Thyroid gland (tissue), 4 donors: ENCODE data around the gene ARFGEF3.

Experiments used
- POLR2A ChIP-seq, 2 donors: fragments of 450-650 bp; IDR thresholded peaks; one replicate each; pipeline ENCODE4 v1.6.1; 2017; ENCODE audit warnings: antibody characterized with exemption in 2 of 2, mild to moderate bottlenecking in 2 of 2, moderate library complexity in 1 of 2
- TF ChIP-seq, protein P1 (sequence below), 6 experiments: fragments of 200-600 bp in 3 of 6; fragments of 450-650 bp in 3 of 6; sonication (generic) in 3 of 6; IDR thresholded peaks; one replicate each; pipeline ENCODE4 v1.5.1; 2016 to 2019; ENCODE audit warnings: antibody characterized with exemption in 6 of 6, mild to moderate bottlenecking in 2 of 6, inconsistent platforms in 1 of 6, moderate library complexity in 1 of 6

DNA sequence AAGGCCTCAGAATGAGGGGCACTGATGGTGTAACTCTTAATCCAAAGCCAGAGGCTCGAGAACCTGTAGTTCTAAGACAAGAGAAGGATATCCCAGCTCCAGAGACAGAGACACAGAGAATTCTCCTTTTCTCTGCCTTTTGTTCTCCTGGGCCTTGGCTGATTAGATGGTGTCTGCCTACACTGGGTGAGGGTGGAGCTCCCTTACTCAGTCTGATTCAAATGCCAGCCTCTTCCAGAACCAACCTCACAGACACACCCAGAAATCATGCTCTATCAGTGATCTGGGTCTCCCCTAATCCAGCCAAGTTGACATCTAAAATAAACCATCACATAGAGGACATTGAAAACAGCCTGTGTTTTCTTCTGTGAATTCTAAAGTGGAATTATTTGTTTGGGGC, 148.0 kb downstream of the ARFGEF3 start:
- TF ChIP-seq, protein P1, sequence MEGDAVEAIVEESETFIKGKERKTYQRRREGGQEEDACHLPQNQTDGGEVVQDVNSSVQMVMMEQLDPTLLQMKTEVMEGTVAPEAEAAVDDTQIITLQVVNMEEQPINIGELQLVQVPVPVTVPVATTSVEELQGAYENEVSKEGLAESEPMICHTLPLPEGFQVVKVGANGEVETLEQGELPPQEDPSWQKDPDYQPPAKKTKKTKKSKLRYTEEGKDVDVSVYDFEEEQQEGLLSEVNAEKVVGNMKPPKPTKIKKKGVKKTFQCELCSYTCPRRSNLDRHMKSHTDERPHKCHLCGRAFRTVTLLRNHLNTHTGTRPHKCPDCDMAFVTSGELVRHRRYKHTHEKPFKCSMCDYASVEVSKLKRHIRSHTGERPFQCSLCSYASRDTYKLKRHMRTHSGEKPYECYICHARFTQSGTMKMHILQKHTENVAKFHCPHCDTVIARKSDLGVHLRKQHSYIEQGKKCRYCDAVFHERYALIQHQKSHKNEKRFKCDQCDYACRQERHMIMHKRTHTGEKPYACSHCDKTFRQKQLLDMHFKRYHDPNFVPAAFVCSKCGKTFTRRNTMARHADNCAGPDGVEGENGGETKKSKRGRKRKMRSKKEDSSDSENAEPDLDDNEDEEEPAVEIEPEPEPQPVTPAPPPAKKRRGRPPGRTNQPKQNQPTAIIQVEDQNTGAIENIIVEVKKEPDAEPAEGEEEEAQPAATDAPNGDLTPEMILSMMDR (IDR thresholded peaks at IDR 0.05), result no peak
- TF ChIP-seq POLR2A (IDR thresholded peaks at IDR 0.05), result no peak
